ENCODE results near the gene RCCD1.

DNA sequence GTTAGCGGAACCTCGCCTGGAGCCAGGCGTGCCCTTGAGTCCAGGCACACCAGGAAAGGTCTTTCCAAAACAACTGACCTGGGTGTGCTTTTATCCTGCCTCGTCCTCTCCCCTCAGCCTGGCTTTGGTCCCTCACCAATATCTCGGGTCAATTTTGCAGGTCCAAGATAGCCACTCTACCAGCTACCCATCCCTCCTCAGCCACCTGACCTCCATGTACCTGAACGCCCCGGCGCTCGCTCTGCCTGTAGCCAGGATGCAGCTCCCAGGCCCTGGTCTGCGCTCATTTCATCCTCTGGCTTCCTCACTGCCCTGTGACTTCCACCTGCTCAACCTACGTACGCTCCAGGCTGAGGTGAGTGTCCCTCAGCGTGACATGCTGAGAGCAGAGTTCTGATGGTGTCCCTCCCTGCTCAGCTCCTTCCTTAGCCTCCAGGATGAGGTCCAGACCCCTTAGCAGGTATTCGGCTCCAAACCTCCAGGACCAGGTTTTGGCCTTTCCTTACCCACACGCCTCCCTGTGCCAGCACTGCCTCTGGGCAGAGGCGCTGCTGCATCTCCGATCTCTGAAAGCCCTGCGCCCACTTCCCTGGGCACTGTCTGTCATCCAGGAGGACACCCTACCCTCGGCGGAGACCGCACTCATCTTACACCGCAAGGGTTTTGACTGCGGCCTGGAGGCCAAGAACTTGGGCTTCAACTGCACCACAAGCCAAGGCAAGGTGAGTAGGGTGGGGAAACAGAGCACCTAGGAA is 36.5 kb upstream of the RCCD1 start:
- TF ChIP-seq CTCF (conservative IDR thresholded peaks at IDR 0.05) (no peak), EZH2 (IDR thresholded peaks at IDR 0.05; ENCODE audit: low read depth) (no peak)

Data from PC-9 (cell line).